Activated T-helper 17 cell treated with anti-CD3 and anti-CD28 coated beads, Interleukin-2, amount 50 U/mL, for 72 hours (primary cell): ENCODE data around the gene ARL2BP. TPM values are rescaled to one million over a fixed set of nuclear protein-coding genes. Genes with fewer than 3 reads are reported as not detected.
A peak's percentile ranks its signal among the peaks of the same experiment; 100 is the strongest.

Experiments used
- ATAC-seq: fragments of 150-1000 bp; cut with Tn5 transposase; replicated peaks from 2 replicates; pipeline ENCODE4 v1.10.0; 2021; ENCODE audit warnings: mild to moderate bottlenecking, moderate library complexity
- H3K27ac Mint-ChIP-seq: one replicate; pipeline ENCODE4 v1.8.0; 2022; ENCODE audit warnings: mixed read lengths
- H3K27me3 Mint-ChIP-seq: one replicate; pipeline ENCODE4 v1.8.0; 2022; ENCODE audit warnings: mixed read lengths
- H3K36me3 Mint-ChIP-seq: one replicate; pipeline ENCODE4 v1.8.0; 2022; ENCODE audit warnings: low read depth, mild to moderate bottlenecking, mixed read lengths
- H3K4me1 Mint-ChIP-seq: one replicate; pipeline ENCODE4 v1.8.0; 2022; ENCODE audit warnings: mixed read lengths
- H3K4me3 Mint-ChIP-seq: one replicate; pipeline ENCODE4 v1.8.0; 2022; ENCODE audit warnings: mild to moderate bottlenecking, mixed read lengths
- H3K9me3 Mint-ChIP-seq: one replicate; pipeline ENCODE4 v1.8.0; 2022; ENCODE audit warnings: mixed read lengths
- total RNA-seq, 2 donors: library from RNA; stranded (reverse); gene quantifications; one replicate each; pipeline ENCODE4 v1.2.3, GENCODE V29; 2022

ARL2BP gene
- total RNA-seq, 2 donors from 2014 or later = 17.0 to 23.5 TPM

DNA sequence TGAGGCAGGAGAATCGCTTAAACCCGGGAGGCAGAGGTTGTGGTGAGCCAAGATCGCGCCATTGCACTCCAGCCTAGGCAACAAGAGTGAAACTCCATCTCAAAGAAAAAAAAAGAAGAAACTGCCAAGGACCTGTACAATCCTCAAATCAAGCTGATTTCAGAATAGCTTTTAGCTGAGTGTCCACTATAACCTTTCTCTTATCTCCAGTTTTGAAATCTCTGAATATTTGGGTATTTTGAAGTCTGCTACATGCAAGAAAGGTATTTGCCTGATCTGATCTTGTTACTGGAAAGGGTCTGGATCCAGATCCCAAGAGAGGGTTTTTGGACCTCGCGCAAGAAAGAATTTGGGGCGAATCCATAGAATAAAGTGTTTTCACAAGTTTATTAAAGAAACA, 19.1 kb upstream of the ARL2BP start:
- no peak for ATAC-seq
- Mint-ChIP-seq H3K27ac (no peak overlapping the region), H3K4me3 (no peak overlapping the region), H3K36me3 (peaks cover 99% of the 10 kb centered on the region), H3K9me3 (no peaks in the 10 kb centered on the region), H3K4me1 (no peaks in the 10 kb centered on the region), H3K27me3 (no peaks in the 10 kb centered on the region)

DNA sequence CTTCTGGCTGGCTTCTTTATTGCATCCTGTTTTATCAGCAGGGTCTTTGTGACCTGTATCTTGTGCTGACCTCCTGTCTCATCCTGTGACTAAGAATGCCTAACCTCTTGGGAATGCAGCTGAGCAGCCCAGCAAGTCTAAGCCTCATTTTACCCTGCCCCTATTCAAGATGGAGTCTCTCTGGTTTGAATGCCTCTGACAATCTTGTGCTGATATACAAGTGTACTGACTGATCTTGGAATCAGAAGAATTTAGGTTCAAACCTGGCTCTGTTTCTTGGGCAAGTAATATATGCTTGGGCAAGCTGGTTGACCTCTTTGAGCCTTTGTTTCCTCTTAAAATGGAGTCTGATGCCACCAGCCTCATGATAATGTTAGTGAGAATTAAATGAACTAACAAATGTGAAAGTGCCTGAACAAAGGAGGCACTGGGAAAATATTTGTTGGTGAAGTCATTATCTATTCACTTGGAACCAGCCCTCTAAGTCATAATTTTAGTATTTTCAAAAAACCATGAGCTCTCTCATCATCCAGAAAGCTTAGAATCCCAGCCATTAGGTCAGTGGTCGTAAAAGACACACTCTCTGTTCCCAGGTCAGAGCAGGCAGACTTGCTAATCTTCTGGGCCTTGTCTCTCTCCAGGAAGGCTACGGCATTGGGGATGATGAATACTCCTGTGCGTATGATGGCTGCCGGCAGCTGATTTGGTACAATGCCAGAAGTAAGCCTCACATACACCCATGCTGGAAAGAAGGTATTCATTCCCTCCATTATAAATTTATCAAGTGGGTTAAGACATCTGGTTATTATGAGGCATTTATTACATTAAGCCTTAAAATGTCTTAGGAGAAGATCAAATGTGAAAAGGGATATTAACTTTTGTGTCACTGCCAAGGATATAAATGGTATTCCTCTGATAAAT, 18.1 kb upstream of the ARL2BP start:
- no peaks in the 10 kb centered on the region for H3K27me3 Mint-ChIP-seq
- no peak for ATAC-seq
- H3K4me3 Mint-ChIP-seq = no peak overlapping the region

GRCh38 chr16:57229079-57229478, 16.0 kb upstream of the ARL2BP start:
- Mint-ChIP-seq H3K4me3 (no peak overlapping the region), H3K4me1 (peaks cover 5% of the 10 kb centered on the region), H3K27me3 (no peaks in the 10 kb centered on the region), H3K27ac (no peak overlapping the region), H3K36me3 (peaks cover 99% of the 10 kb centered on the region), H3K9me3 (no peaks in the 10 kb centered on the region)
- no peak for ATAC-seq

More for the DNA sequence above, 18.1 kb upstream of the ARL2BP start:
- Mint-ChIP-seq H3K36me3 (peaks cover 99% of the 10 kb centered on the region), H3K9me3 (no peaks in the 10 kb centered on the region), H3K4me1 (no peaks in the 10 kb centered on the region), H3K27ac (no peak overlapping the region)

- Mint-ChIP-seq H3K9me3 (no peaks in the 10 kb centered on the region), H3K4me3 (no peak overlapping the region), H3K4me1 (peaks cover 10% of the 10 kb centered on the region), H3K36me3 (peaks cover 96% of the 10 kb centered on the region), H3K27ac (no peak overlapping the region), H3K27me3 (no peaks in the 10 kb centered on the region)
- ATAC-seq = no peak
Measured at GRCh38 chr16:57231821-57232350, 13.2 kb upstream of the ARL2BP start.

- no peak for ATAC-seq
- H3K9me3 Mint-ChIP-seq = no peaks in the 10 kb centered on the region
- H3K4me1 Mint-ChIP-seq = peaks cover 10% of the 10 kb centered on the region
- H3K27me3 Mint-ChIP-seq = no peaks in the 10 kb centered on the region
- H3K36me3 Mint-ChIP-seq = peaks cover 95% of the 10 kb centered on the region
- peak overlapping the region; percentile 4 for H3K27ac Mint-ChIP-seq
- H3K4me3 Mint-ChIP-seq = no peak overlapping the region
Measured at GRCh38 chr16:57233944-57234706, 10.9 kb upstream of the ARL2BP start.

DNA sequence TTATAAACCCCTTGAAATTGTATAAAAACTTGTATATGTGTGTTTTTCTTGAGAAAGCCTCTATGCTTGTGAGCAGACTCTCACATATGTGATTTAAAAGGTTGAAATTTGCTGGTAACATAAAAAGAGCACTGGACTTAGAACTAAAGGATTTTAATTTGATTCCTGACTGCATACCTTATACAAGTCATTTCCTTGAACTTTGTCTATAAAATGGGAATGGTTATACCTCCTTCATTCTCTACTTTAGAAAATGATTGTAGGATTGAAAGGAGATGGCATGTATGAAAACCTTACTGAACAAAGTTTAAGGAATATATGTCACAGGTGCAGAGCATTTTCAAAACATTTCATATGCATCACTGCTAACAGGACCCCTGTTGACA, 10.4 kb upstream of the ARL2BP start:
- Mint-ChIP-seq H3K27ac (no peak overlapping the region), H3K27me3 (no peaks in the 10 kb centered on the region), H3K36me3 (peaks cover 95% of the 10 kb centered on the region), H3K4me3 (no peak overlapping the region), H3K9me3 (no peaks in the 10 kb centered on the region), H3K4me1 (peaks cover 10% of the 10 kb centered on the region)
- no peak for ATAC-seq

DNA sequence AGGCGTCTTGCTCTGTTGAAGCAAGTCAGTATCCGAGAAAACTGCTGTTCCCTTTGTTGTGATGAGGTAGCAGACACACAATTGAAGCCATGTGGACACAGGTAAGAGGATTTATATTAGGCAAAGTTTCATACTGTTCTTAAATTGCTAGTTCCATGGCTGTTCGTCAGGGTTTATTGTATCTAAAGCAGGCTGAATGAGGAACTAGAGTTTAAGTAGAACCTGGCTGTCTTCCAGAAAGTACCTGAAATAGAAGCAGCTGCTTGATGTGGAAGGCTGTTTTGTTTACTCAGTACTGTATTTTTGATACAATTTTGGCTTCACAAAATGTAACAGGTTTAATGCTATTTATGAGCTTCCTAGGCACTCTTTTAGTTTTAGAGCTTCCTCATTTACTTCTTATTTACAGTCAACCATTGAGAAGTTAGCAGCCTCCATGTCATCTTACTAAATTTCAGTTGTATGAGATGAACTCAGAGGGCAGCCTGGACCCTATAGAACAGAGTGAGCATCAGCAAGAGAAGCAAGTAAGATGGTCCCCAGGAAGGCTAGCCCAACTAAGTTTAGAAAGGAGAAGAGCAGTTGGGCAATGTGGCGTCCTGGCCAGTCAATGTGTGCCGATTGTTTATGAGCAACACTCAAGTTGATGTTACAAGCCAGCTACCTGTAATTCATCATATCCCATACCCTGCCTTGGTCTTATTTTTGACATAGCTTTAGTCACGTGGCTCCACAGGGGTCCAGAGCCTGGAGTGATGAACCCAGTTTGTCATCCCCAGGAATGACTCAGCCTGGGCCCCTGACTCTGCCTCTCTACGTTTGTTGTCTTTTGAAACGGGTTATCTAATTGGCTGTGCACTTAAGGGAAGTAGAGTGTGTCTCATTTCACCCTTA, 9.7 kb upstream of the ARL2BP start:
- H3K36me3 Mint-ChIP-seq = peaks cover 95% of the 10 kb centered on the region
- peak overlapping the region; percentile 70 for H3K27ac Mint-ChIP-seq
- H3K9me3 Mint-ChIP-seq = no peaks in the 10 kb centered on the region
- H3K4me3 Mint-ChIP-seq = no peak overlapping the region
- ATAC-seq = peak; percentile 94
- peaks cover 10% of the 10 kb centered on the region for H3K4me1 Mint-ChIP-seq
- H3K27me3 Mint-ChIP-seq = no peaks in the 10 kb centered on the region

DNA sequence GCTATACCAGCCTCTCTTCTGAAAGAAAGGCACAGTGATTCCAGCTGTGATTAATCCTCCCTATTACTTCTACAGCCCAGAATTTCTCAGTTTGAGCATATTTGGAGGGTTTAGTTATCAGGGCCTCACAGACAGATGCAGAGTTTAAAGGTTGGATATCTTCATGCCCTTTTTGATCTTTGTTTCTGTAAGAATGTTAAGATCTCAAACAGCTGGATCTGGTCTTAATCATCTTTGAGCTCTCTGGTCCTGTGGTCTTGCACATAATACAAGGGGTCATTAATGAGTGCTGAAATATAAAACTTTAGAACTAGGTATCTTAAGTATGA, 9.1 kb upstream of the ARL2BP start:
- H3K27me3 Mint-ChIP-seq = no peaks in the 10 kb centered on the region
- peaks cover 92% of the 10 kb centered on the region for H3K36me3 Mint-ChIP-seq
- ATAC-seq = no peak
- H3K4me3 Mint-ChIP-seq = no peak overlapping the region
- no peaks in the 10 kb centered on the region for H3K9me3 Mint-ChIP-seq
- peak overlapping the region; percentile 70 for H3K27ac Mint-ChIP-seq
- H3K4me1 Mint-ChIP-seq = peaks cover 10% of the 10 kb centered on the region

GRCh38 chr16:57238682-57239081, 6.4 kb upstream of the ARL2BP start:
- H3K4me1 Mint-ChIP-seq = peaks cover 8% of the 10 kb centered on the region
- ATAC-seq = no peak
- H3K27me3 Mint-ChIP-seq = no peaks in the 10 kb centered on the region
- H3K36me3 Mint-ChIP-seq = peaks cover 65% of the 10 kb centered on the region
- H3K4me3 Mint-ChIP-seq = no peak overlapping the region
- H3K27ac Mint-ChIP-seq = no peak overlapping the region
- H3K9me3 Mint-ChIP-seq = no peaks in the 10 kb centered on the region

DNA sequence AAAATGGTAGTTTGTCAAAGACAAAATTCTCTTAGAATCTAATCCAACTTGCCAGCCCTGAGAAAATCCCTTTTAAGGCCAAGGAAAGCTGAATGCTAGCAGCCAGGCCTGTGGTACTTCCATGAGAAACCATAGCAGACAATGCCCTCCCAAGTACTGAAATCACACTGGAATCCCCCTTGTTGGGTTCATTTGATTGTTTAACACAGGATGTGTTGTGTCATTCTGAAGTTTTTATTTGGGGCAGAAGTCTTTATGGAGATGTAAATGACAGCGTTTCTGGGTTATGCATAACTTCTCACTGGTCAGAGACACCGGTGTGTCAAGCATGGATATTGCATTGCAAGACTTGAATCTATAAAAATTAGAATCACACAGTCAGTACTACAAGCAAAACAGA, 6.0 kb upstream of the ARL2BP start:
- no peak overlapping the region for H3K4me3 Mint-ChIP-seq

DNA sequence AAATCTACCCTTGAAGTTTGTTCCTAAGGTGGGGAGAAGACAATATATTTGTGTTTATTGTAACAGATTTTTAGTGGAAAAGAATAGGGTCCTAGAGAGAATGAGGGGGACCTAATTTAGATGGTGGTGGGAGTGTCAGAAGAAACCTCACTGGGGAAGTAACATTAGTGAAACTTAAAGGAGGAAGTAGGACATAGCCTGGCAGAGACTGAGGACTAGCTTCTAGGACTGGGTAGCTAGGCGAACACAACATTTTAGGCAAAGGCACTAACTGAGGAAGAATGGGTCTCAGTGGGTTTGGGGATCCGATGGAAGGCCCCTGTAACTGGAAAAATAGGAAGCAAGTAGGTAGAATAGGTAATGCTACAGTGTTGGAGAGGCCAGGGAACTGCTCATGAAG, 4.2 kb upstream of the ARL2BP start:
- Mint-ChIP-seq H3K27me3 (no peaks in the 10 kb centered on the region), H3K27ac (peak overlapping the region; percentile 8), H3K4me3 (no peak overlapping the region), H3K4me1 (peaks cover 18% of the 10 kb centered on the region), H3K36me3 (peaks cover 47% of the 10 kb centered on the region), H3K9me3 (no peaks in the 10 kb centered on the region)
- ATAC-seq = no peak

More for the DNA sequence above, 6.0 kb upstream of the ARL2BP start:
- Mint-ChIP-seq H3K9me3 (no peaks in the 10 kb centered on the region), H3K4me1 (peaks cover 6% of the 10 kb centered on the region), H3K27ac (no peak overlapping the region), H3K36me3 (peaks cover 60% of the 10 kb centered on the region), H3K27me3 (no peaks in the 10 kb centered on the region)
- ATAC-seq = peak; percentile 49

- Mint-ChIP-seq H3K4me3 (no peak overlapping the region), H3K27ac (peak overlapping the region; percentile 31), H3K36me3 (peaks cover 42% of the 10 kb centered on the region), H3K4me1 (peaks cover 16% of the 10 kb centered on the region), H3K27me3 (no peaks in the 10 kb centered on the region), H3K9me3 (no peaks in the 10 kb centered on the region)
- no peak for ATAC-seq
Measured at GRCh38 chr16:57242650-57243049, 2.4 kb upstream of the ARL2BP start.

GRCh38 chr16:57244463-57244766, 644 bp upstream of the ARL2BP start:
- H3K27ac Mint-ChIP-seq = peak overlapping the region; percentile 94
- H3K36me3 Mint-ChIP-seq = peaks cover 43% of the 10 kb centered on the region
- peaks cover 16% of the 10 kb centered on the region for H3K4me1 Mint-ChIP-seq

DNA sequence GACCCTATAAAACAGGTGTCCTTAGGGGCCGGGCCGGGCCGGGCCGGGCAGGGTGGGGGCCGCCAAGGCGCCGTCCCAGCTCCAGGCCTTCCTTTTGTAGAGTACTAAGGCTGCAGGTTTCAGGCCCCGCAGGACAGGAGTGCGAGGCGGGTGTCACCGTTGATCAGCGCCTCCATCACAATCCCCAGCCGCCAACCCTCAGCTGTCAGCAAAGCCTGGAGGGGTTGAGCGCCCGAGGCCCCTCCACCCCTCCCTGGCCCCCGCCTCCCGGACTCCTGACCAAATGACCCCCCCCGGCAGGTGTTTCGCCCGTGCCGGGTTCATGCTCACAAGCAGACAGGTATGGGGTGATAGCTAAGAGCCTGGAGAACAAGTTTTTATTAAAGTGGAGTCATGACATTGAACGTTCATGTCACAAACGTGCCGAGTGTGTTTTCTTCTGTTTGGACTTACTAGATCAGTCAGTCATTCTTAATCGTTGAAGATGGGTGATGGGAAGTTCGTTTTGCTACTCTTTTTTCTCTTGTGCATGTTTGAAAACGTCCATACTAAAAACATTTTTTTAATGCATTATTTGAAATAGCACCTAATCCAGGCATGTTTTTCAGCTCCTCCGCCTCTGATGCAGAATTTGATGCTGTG, 534 bp downstream of the ARL2BP start:
- Mint-ChIP-seq H3K4me1 (peaks cover 16% of the 10 kb centered on the region), H3K9me3 (no peaks in the 10 kb centered on the region), H3K27ac (peak overlapping the region; percentile 91), H3K27me3 (no peaks in the 10 kb centered on the region), H3K36me3 (peaks cover 43% of the 10 kb centered on the region), H3K4me3 (peak overlapping the region; percentile 97)
- ATAC-seq = peak; percentile 28

More at GRCh38 chr16:57244463-57244766, 644 bp upstream of the ARL2BP start:
- H3K27me3 Mint-ChIP-seq = no peaks in the 10 kb centered on the region
- no peaks in the 10 kb centered on the region for H3K9me3 Mint-ChIP-seq
- H3K4me3 Mint-ChIP-seq = peak overlapping the region; percentile 97
- ATAC-seq = peak; percentile 49
